ENCODE data around the gene OR51I2. TPM values are rescaled to one million over a fixed set of nuclear protein-coding genes. Genes with fewer than 3 reads are reported as not detected.

The OR51I2 gene
- total RNA-seq, 1 donor, result not detected

DNA sequence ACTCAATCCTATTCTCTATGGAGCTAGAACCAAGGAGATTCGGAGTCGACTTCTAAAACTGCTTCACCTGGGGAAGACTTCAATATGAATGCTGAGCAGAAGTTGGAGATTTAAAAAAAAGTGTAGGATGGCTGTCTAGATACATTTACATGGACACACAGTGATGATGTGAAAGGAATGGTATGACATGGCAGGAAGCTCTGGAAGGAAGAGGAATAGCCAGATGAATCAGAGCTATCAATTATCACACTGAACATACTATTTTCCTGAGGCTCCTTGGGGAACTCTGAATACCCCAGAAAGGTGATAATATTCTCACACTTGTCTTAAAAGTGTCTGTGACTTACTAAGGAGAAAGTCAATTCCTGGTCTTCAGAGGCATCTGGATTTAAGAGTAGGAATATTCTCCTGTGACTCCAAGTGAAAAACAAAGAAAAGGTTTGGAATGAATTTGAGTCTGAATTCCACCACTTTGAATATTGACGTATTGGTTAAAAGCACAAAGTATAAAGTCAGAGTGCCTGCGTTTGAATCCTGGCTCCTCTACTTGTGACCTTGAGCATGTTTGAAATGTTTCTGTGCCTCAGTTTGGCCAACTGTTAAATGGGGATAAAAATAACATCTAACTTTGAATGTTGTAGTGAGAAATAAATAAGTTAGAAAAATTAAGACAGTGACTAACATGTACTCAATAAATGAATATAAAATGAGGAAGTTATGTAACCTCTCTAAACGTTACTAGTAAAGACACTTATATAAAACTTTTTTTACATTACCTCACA is 40.6 kb downstream of the OR51I2 start:
- no peak overlapping the region for H3K27ac ChIP-seq (ENCODE audit: low read depth, low read length)
- H3K79me2 ChIP-seq (ENCODE audit: insufficient read depth, low read length), result no peaks in the 10 kb centered on the region
- no peaks in the 10 kb centered on the region for H3K9me3 ChIP-seq (ENCODE audit: low read depth, low read length)
- TF ChIP-seq, protein P1, sequence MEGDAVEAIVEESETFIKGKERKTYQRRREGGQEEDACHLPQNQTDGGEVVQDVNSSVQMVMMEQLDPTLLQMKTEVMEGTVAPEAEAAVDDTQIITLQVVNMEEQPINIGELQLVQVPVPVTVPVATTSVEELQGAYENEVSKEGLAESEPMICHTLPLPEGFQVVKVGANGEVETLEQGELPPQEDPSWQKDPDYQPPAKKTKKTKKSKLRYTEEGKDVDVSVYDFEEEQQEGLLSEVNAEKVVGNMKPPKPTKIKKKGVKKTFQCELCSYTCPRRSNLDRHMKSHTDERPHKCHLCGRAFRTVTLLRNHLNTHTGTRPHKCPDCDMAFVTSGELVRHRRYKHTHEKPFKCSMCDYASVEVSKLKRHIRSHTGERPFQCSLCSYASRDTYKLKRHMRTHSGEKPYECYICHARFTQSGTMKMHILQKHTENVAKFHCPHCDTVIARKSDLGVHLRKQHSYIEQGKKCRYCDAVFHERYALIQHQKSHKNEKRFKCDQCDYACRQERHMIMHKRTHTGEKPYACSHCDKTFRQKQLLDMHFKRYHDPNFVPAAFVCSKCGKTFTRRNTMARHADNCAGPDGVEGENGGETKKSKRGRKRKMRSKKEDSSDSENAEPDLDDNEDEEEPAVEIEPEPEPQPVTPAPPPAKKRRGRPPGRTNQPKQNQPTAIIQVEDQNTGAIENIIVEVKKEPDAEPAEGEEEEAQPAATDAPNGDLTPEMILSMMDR (IDR thresholded peaks at IDR 0.05; ENCODE audit: extremely low read depth, low read depth, low read length), result no peak
- H3K4me2 ChIP-seq (ENCODE audit: insufficient read depth, low read length), result no peak overlapping the region
- DNase-seq (ENCODE audit: insufficient read length, low spot score, missing footprints), result no peak
- H3K27me3 ChIP-seq (ENCODE audit: insufficient read depth, low read length), result no peaks in the 10 kb centered on the region
- H3K4me3 ChIP-seq (ENCODE audit: insufficient read depth, low read length), result no peak overlapping the region
- no peak overlapping the region for H2AFZ ChIP-seq (ENCODE audit: low read length)
- no peaks in the 10 kb centered on the region for H4K20me1 ChIP-seq (ENCODE audit: insufficient read depth, low read length)
- no peaks in the 10 kb centered on the region for H3K4me1 ChIP-seq (ENCODE audit: insufficient read depth, low read length)
- H3K36me3 ChIP-seq (ENCODE audit: insufficient read depth, low read length), result no peaks in the 10 kb centered on the region

DNA sequence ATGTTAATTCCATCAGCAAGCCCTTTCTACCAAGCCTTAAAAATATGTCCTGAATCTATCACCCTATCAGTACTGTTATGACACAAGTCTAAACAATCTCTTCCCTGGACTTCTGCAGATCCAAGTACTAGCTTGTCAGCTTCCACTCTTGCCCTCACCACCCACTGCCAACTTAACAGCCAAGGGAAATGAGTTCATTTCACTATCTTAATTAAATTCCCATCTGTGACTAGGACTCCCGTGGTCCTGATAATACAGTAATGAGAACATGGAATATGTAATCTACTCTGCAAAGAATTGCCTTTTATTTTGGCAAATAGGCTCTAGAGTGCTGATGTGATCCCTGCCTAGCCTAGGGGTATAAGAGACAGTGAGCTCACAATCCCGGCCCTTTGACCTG is 50.5 kb downstream of the OR51I2 start:
- Histone ChIP-seq H4K20me1 (ENCODE audit: insufficient read depth, low read length) (no peaks in the 10 kb centered on the region), H3K4me2 (ENCODE audit: insufficient read depth, low read length) (no peak overlapping the region), H3K36me3 (ENCODE audit: insufficient read depth, low read length) (no peaks in the 10 kb centered on the region), H3K27me3 (ENCODE audit: insufficient read depth, low read length) (no peaks in the 10 kb centered on the region), H2AFZ (ENCODE audit: low read length) (no peak overlapping the region), H3K27ac (ENCODE audit: low read depth, low read length) (no peak overlapping the region), H3K79me2 (ENCODE audit: insufficient read depth, low read length) (no peaks in the 10 kb centered on the region), H3K4me3 (ENCODE audit: insufficient read depth, low read length) (no peak overlapping the region), H3K4me1 (ENCODE audit: insufficient read depth, low read length) (no peaks in the 10 kb centered on the region), H3K9me3 (ENCODE audit: low read depth, low read length) (no peaks in the 10 kb centered on the region)
- TF ChIP-seq, protein P1 (IDR thresholded peaks at IDR 0.05; ENCODE audit: extremely low read depth, low read depth, low read length), result no peak
- DNase-seq (ENCODE audit: insufficient read length, low spot score, missing footprints), result no peak

DNA sequence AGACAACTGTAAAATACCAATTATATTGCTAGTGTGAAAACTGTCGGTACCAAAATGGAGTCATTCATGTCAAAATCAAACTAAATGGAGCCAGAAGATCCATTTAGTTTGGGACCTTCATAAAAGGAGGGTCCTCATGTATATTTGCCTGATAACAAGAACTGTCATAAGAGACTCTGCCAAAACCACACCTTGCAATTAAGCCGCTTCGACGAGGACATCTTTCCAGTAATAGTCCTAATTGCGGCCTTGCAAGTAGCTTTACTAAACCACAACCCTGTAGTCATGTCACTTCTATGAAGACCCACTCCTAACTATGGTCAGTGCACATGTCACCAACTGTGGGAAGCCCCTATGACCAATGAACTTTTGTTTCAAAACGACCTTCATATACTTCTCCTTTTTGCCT is 51.3 kb downstream of the OR51I2 start:
- H3K9me3 ChIP-seq (ENCODE audit: low read depth, low read length), result no peaks in the 10 kb centered on the region
- H3K27ac ChIP-seq (ENCODE audit: low read depth, low read length), result no peak overlapping the region
- DNase-seq (ENCODE audit: insufficient read length, low spot score, missing footprints), result no peak

DNA sequence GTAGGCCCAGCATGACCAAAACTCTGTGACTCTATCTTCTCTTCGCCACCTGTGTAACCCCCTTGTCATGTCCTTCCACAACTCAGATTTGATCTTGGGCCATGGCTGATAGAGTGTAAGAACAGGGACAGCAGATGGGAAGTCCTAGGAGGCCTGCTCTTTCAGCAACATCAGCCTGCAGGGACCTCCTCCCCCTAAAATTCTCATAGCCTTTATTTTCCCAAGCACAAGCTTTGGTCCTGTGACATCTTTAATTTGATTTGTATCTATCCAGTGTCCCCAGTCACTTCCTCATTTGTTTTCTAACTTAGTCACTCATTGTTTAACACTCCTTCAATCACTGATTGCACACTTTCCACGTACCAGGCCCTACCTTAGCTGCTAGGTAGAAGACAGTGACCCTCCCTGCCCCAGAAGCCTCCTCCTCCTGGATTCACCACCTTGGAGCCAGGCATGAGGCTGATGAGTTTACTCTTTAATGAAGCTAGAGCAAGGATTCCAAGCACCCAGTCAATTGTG is 55.3 kb downstream of the OR51I2 start:
- H3K9me3 ChIP-seq (ENCODE audit: low read depth, low read length), result no peaks in the 10 kb centered on the region
- no peaks in the 10 kb centered on the region for H3K27me3 ChIP-seq (ENCODE audit: insufficient read depth, low read length)
- DNase-seq (ENCODE audit: insufficient read length, low spot score, missing footprints), result no peak

More for the DNA sequence above, 51.3 kb downstream of the OR51I2 start:
- H3K4me1 ChIP-seq (ENCODE audit: insufficient read depth, low read length), result no peaks in the 10 kb centered on the region
- no peaks in the 10 kb centered on the region for H3K36me3 ChIP-seq (ENCODE audit: insufficient read depth, low read length)
- no peak overlapping the region for H3K4me2 ChIP-seq (ENCODE audit: insufficient read depth, low read length)
- H3K27me3 ChIP-seq (ENCODE audit: insufficient read depth, low read length), result no peaks in the 10 kb centered on the region
- H4K20me1 ChIP-seq (ENCODE audit: insufficient read depth, low read length), result no peaks in the 10 kb centered on the region
- TF ChIP-seq, protein P1 (IDR thresholded peaks at IDR 0.05; ENCODE audit: extremely low read depth, low read depth, low read length), result no peak
- H2AFZ ChIP-seq (ENCODE audit: low read length), result no peak overlapping the region
- H3K4me3 ChIP-seq (ENCODE audit: insufficient read depth, low read length), result no peak overlapping the region
- H3K79me2 ChIP-seq (ENCODE audit: insufficient read depth, low read length), result no peaks in the 10 kb centered on the region

More for the DNA sequence above, 55.3 kb downstream of the OR51I2 start:
- no peak overlapping the region for H2AFZ ChIP-seq (ENCODE audit: low read length)
- H3K4me3 ChIP-seq (ENCODE audit: insufficient read depth, low read length), result no peak overlapping the region
- no peak overlapping the region for H3K27ac ChIP-seq (ENCODE audit: low read depth, low read length)
- no peaks in the 10 kb centered on the region for H3K4me1 ChIP-seq (ENCODE audit: insufficient read depth, low read length)
- no peak overlapping the region for H3K4me2 ChIP-seq (ENCODE audit: insufficient read depth, low read length)
- TF ChIP-seq, protein P1 (IDR thresholded peaks at IDR 0.05; ENCODE audit: extremely low read depth, low read depth, low read length), result no peak
- H3K36me3 ChIP-seq (ENCODE audit: insufficient read depth, low read length), result no peaks in the 10 kb centered on the region
- no peaks in the 10 kb centered on the region for H4K20me1 ChIP-seq (ENCODE audit: insufficient read depth, low read length)
- no peaks in the 10 kb centered on the region for H3K79me2 ChIP-seq (ENCODE audit: insufficient read depth, low read length)
